IPS DF 4.7 (cell line): ENCODE data around the gene ANKRD17.
"Not testable (repeated sequence)": the region's sequence is repeated elsewhere in the genome, so short reads cannot be mapped to it uniquely, and the experiment has no call there.

Experiments used
- DNase-seq: peaks from one replicate; pipeline ENCODE4 v3.0.0-alpha.2; 2013; ENCODE audit warnings: low spot score; ENCODE audit errors: extremely low read depth

ANKRD17 gene

GRCh38 chr4:73248821-73249220, 9.8 kb downstream of the ANKRD17 start:
- DNase-seq: no peak

- DNase-seq: no peak
Measured at GRCh38 chr4:73248416-73248815, 10.2 kb downstream of the ANKRD17 start.

- no peak for DNase-seq
Measured at GRCh38 chr4:73247100-73247499, 11.5 kb downstream of the ANKRD17 start.

GRCh38 chr4:73245955-73246354, 12.6 kb downstream of the ANKRD17 start:
- DNase-seq: no peak

- no peak for DNase-seq
Measured at GRCh38 chr4:73244945-73245601, 13.5 kb downstream of the ANKRD17 start.

GRCh38 chr4:73237044-73237443, 21.6 kb downstream of the ANKRD17 start:
- DNase-seq: no peak

GRCh38 chr4:73236151-73236550, 22.4 kb downstream of the ANKRD17 start:
- DNase-seq: no peak

GRCh38 chr4:73234712-73235111, 23.9 kb downstream of the ANKRD17 start:
- no peak for DNase-seq

- DNase-seq: no peak
Measured at GRCh38 chr4:73231518-73232487, 26.8 kb downstream of the ANKRD17 start.

- no peak for DNase-seq
Measured at GRCh38 chr4:73230865-73231517, 27.6 kb downstream of the ANKRD17 start.

GRCh38 chr4:73228800-73229199, 29.8 kb downstream of the ANKRD17 start:
- not testable (repeated sequence) for DNase-seq

GRCh38 chr4:73224886-73225285, 33.7 kb downstream of the ANKRD17 start:
- no peak for DNase-seq

GRCh38 chr4:73223258-73223650, 35.3 kb downstream of the ANKRD17 start:
- no peak for DNase-seq

- DNase-seq: no peak
Measured at GRCh38 chr4:73222466-73223257, 35.9 kb downstream of the ANKRD17 start.

- no peak for DNase-seq
Measured at GRCh38 chr4:73221734-73222133, 36.9 kb downstream of the ANKRD17 start.

- DNase-seq: no peak
Measured at GRCh38 chr4:73220815-73221214, 37.8 kb downstream of the ANKRD17 start.

GRCh38 chr4:73213916-73214653, 44.5 kb downstream of the ANKRD17 start:
- DNase-seq: no peak

- DNase-seq: no peak
Measured at GRCh38 chr4:73212982-73213730, 45.4 kb downstream of the ANKRD17 start.

- DNase-seq: no peak
Measured at GRCh38 chr4:73211968-73212367, 46.6 kb downstream of the ANKRD17 start.

GRCh38 chr4:73208376-73208775, 50.2 kb downstream of the ANKRD17 start:
- DNase-seq: no peak
